GM18526 (cell line): Measurements from ENCODE around the gene TARS1.

ENCODE experiments used
- POLR2A ChIP-seq: IDR thresholded peaks from 3 replicates; pipeline ENCODE4 v1.6.1; 2011; ENCODE audit not compliant: insufficient read length; ENCODE audit errors: extremely low read depth

Gene TARS1

GRCh38 chr5:33501899-33502298, 61.1 kb downstream of the TARS1 start:
- no peak for TF ChIP-seq POLR2A

- no peak for TF ChIP-seq POLR2A
Observed at GRCh38 chr5:33504570-33504969, 63.8 kb downstream of the TARS1 start.

- no peak for TF ChIP-seq POLR2A
Observed at GRCh38 chr5:33507426-33507825, 66.7 kb downstream of the TARS1 start.

DNA sequence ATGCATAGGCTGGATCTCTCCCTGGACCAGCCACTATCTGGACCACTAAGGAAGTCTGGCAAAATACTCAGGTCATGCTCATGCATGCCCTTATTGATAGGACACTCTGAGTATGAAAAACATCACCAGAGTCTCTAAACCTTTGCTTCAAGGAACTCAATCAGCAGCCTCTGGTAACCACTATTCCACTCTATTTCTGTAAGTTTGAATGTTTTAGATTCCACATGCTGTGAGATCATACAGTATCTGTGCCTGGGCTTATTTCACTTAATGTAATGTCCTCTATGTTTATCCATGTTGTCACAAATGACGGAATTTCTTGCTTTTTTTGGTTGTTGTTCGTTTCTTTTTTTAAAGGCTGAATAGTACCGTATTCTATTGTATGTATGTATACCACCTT, 68.3 kb downstream of the TARS1 start:
- no peak for TF ChIP-seq POLR2A

- TF ChIP-seq POLR2A: no peak
Observed at GRCh38 chr5:33513462-33514185, 72.9 kb downstream of the TARS1 start.

GRCh38 chr5:33516421-33516820, 75.7 kb downstream of the TARS1 start:
- no peak for TF ChIP-seq POLR2A
